Type B pancreatic cell (in vitro differentiated cells): ENCODE results near the gene MACROD1. TPM values are rescaled to one million over a fixed set of nuclear protein-coding genes. Genes with fewer than 3 reads are reported as not detected.

ENCODE experiments used
- DNase-seq: peaks from one replicate; pipeline ENCODE4 v3.0.0; 2021; ENCODE audit warnings: mixed read lengths; ENCODE audit not compliant: unreplicated experiment; ENCODE audit errors: extremely low spot score
- H3K27ac Mint-ChIP-seq: 2 replicates; pipeline ENCODE4 v1.8.0; 2021; ENCODE audit warnings: mild to moderate bottlenecking, mixed read lengths
- H3K27me3 Mint-ChIP-seq: 2 replicates; pipeline ENCODE4 v1.8.0; 2021; ENCODE audit warnings: mixed read lengths
- H3K36me3 Mint-ChIP-seq: 2 replicates; pipeline ENCODE4 v1.8.0; 2021; ENCODE audit warnings: mixed read lengths
- H3K4me1 Mint-ChIP-seq: one replicate; pipeline ENCODE4 v1.8.0; 2021; ENCODE audit warnings: mixed read lengths; ENCODE audit not compliant: unreplicated experiment
- H3K4me3 Mint-ChIP-seq: 2 replicates; pipeline ENCODE4 v1.8.0; 2021; ENCODE audit warnings: mild to moderate bottlenecking, mixed read lengths
- H3K9me3 Mint-ChIP-seq: 2 replicates; pipeline ENCODE4 v1.8.0; 2021; ENCODE audit warnings: mixed read lengths
- CTCF ChIP-seq: fragments of 200-600 bp; sonication (generic); conservative IDR thresholded peaks from 2 replicates; pipeline ENCODE4 v1.5.0; 2021; ENCODE audit warnings: antibody characterized with exemption, mild to moderate bottlenecking
- total RNA-seq: library from RNA; stranded (reverse); gene quantifications from 2 replicates; pipeline ENCODE4 v1.2.1, GENCODE V29; 2021; ENCODE audit warnings: low replicate concordance

MACROD1 gene
- total RNA-seq, 1 donor from 2014 or later, result 21.1 TPM

DNA sequence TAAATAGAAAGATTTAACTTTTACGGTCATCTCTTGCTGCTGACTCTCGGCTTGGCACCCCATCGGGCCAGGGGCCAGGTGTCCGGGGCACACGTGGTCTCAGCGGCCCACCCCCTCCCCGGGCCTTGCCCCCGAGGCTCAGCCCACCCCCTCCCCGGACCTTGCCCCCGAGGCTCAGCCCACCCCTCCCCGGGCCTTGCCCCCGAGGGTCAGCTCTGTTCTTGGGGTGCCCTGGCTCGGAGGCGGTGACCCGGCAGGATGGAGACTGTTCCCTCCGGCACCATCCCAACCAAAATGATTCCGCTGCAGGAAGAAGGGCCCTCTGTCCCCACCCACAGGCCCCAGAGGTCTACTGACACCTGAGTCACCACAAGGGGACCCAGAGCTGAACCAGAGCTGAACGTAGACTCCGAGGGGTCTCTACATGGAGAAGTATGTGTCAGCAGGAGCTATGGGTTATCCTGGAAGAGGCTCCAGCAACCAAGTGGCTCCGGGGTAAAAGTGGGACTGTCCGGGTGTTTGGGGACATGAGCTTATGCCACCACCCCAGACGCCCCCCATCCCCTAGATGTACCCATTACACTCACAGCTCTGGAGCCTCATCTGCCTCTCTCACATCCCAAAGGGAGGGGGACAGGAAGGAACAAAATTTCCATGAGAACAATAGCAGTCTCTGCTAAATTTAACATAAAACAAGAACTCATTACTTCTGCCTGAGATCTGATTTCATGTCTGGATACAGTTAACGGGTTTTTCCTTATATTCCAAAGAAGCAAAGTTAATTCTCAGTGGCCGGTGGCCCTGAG, 38.4 kb downstream of the MACROD1 start:
- Mint-ChIP-seq H3K4me3 (no peak overlapping the region), H3K4me1 (peaks cover 10% of the 10 kb centered on the region), H3K36me3 (no peaks in the 10 kb centered on the region), H3K27me3 (peaks cover 3% of the 10 kb centered on the region), H3K27ac (no peak overlapping the region), H3K9me3 (no peaks in the 10 kb centered on the region)
- TF ChIP-seq CTCF, result no peak
- no peak for DNase-seq

- Mint-ChIP-seq H3K4me3 (no peak overlapping the region), H3K4me1 (peaks cover 5% of the 10 kb centered on the region), H3K36me3 (no peaks in the 10 kb centered on the region), H3K27ac (no peak overlapping the region), H3K27me3 (peaks cover 3% of the 10 kb centered on the region), H3K9me3 (no peaks in the 10 kb centered on the region)
- TF ChIP-seq CTCF, result no peak
- no peak for DNase-seq
Observed at GRCh38 chr11:64126796-64127195, 39.1 kb downstream of the MACROD1 start.

DNA sequence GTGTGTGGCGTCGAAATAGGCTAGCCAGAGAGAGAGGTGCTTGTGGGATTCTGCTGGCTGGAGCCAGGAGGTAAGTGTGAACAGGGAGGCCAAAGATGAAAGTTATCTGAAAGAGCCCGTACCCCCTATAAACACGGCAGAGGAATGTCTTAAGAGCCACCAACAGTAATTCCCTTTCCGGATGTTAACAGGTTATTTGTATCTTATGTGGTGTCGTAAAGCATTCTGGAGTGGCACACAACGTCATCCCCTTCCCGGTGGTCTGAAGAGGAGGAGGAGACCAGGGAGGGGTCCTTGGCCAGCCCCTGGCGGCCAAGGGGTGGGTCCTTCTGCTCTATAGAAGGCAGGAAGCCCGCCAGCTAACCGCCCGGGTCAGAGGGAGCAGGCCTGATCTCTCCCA, 39.5 kb downstream of the MACROD1 start:
- no peaks in the 10 kb centered on the region for H3K36me3 Mint-ChIP-seq
- H3K4me1 Mint-ChIP-seq, result peaks cover under 1% of the 10 kb centered on the region
- H3K27me3 Mint-ChIP-seq, result peaks cover 3% of the 10 kb centered on the region
- no peak for DNase-seq
- no peak overlapping the region for H3K4me3 Mint-ChIP-seq
- no peak overlapping the region for H3K27ac Mint-ChIP-seq
- TF ChIP-seq CTCF, result no peak
- no peaks in the 10 kb centered on the region for H3K9me3 Mint-ChIP-seq

GRCh38 chr11:64125676-64126075, 40.2 kb downstream of the MACROD1 start:
- peaks cover 3% of the 10 kb centered on the region for H3K27me3 Mint-ChIP-seq
- no peak overlapping the region for H3K4me3 Mint-ChIP-seq
- no peak for TF ChIP-seq CTCF

GRCh38 chr11:64124147-64124546, 41.8 kb downstream of the MACROD1 start:
- no peaks in the 10 kb centered on the region for H3K36me3 Mint-ChIP-seq
- TF ChIP-seq CTCF, result no peak
- peaks cover 8% of the 10 kb centered on the region for H3K4me1 Mint-ChIP-seq
- no peaks in the 10 kb centered on the region for H3K9me3 Mint-ChIP-seq
- H3K4me3 Mint-ChIP-seq, result no peak overlapping the region
- no peak overlapping the region for H3K27ac Mint-ChIP-seq
- peaks cover 3% of the 10 kb centered on the region for H3K27me3 Mint-ChIP-seq
- no peak for DNase-seq

More at GRCh38 chr11:64125676-64126075, 40.2 kb downstream of the MACROD1 start:
- no peak for DNase-seq
- Mint-ChIP-seq H3K9me3 (no peaks in the 10 kb centered on the region), H3K36me3 (no peaks in the 10 kb centered on the region), H3K27ac (no peak overlapping the region), H3K4me1 (no peaks in the 10 kb centered on the region)
